NCI-H1048 (cell line): ENCODE data around the gene CCR6.

Experiments used
- DNase-seq: peaks from one replicate; lab custom pipeline; 2025; lab: John Stamatoyannopoulos, UW

The CCR6 gene

GRCh38 chr6:167120583-167120903, 2.4 kb upstream of the CCR6 start:
- DNase-seq, result no peak

GRCh38 chr6:167121335-167121841, 1.5 kb upstream of the CCR6 start:
- no peak for DNase-seq

GRCh38 chr6:167122041-167122826, 662 bp upstream of the CCR6 start:
- no peak for DNase-seq

- no peak for DNase-seq
Observed at GRCh38 chr6:167124753-167125152, 1.9 kb downstream of the CCR6 start.

- DNase-seq, result no peak
Observed at GRCh38 chr6:167125410-167125809, 2.5 kb downstream of the CCR6 start.

- no peak for DNase-seq
Observed at GRCh38 chr6:167125855-167126349, 3.0 kb downstream of the CCR6 start.

- no peak for DNase-seq
Observed at GRCh38 chr6:167127785-167128531, 5.1 kb downstream of the CCR6 start.

- DNase-seq, result no peak
Observed at GRCh38 chr6:167129159-167129558, 6.3 kb downstream of the CCR6 start.

- no peak for DNase-seq
Observed at GRCh38 chr6:167129562-167129961, 6.7 kb downstream of the CCR6 start.

GRCh38 chr6:167130008-167130677, 7.2 kb downstream of the CCR6 start:
- no peak for DNase-seq

- no peak for DNase-seq
Observed at GRCh38 chr6:167130712-167131684, 8.1 kb downstream of the CCR6 start.

- no peak for DNase-seq
Observed at GRCh38 chr6:167134448-167135328, 11.8 kb downstream of the CCR6 start.

GRCh38 chr6:167136376-167136775, 13.5 kb downstream of the CCR6 start:
- DNase-seq, result no peak

GRCh38 chr6:167137081-167137480, 14.2 kb downstream of the CCR6 start:
- DNase-seq, result no peak

- no peak for DNase-seq
Observed at GRCh38 chr6:167137881-167138280, 15.0 kb downstream of the CCR6 start.

- DNase-seq, result no peak
Observed at GRCh38 chr6:167139761-167140160, 16.9 kb downstream of the CCR6 start.

- DNase-seq, result no peak
Observed at GRCh38 chr6:167140589-167141474, 17.9 kb downstream of the CCR6 start.

GRCh38 chr6:167141667-167142432, 19.0 kb downstream of the CCR6 start:
- DNase-seq, result no peak

- no peak for DNase-seq
Observed at GRCh38 chr6:167142433-167142761, 19.5 kb downstream of the CCR6 start.
